ENCODE data around the gene SUPT20HL2. TPM values are rescaled to one million over a fixed set of nuclear protein-coding genes. Genes with fewer than 3 reads are reported as not detected.
"Not testable (repeated sequence)": the region's sequence is repeated elsewhere in the genome, so short reads cannot be mapped to it uniquely, and the experiment has no call there.

SUPT20HL2 gene
- not detected for total RNA-seq
- long read RNA-seq: 0 reads

DNA sequence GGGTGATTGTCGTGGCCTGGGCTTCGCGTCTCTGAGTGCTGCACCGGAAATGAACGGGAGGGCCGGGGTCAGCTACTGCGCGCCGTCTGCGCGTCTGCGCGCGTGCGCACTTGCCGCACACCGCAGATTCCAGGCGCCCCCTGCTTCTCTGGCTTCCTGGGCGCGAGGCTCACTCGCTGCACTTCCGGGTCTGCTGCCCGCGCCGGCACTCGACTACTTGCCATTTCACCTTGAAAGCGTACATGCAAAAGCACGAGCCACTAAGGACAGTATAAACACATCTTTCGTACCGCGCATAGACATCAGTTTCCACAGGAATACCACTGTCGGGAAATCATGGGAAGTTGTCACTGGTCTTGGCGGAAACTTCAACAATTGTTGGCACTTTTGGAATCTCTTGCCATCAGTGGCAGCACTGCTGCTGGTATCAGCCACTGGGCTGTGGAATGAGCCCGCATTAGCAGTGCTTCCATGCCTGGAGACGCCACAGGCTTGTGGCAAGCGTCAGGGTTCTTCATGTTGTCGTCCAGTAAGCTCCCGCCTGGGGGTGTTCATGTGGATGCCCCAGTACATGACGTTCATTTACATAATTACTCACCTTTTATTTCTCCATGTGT, at the start of gene SUPT20HL2:
TSS of gene SUPT20HL2 (minus strand) at position 51 of the 617 bp plus-strand sequence. CDS start 754 bp downstream, outside the sequence.
- Histone ChIP-seq H3K27ac (replicated peaks) (no peak within 1 kb of the TSS), H3K27me3 (ENCODE audit: low read depth) (no peaks in the 10 kb centered on the region), H3K9me3 (replicated peaks) (no peaks in the 10 kb centered on the region), H3K4me3 (no peak within 1 kb of the TSS), H3K36me3 (no peaks in the 10 kb centered on the region), H3K4me1 (peaks cover 7% of the 10 kb centered on the region)
- intact Hi-C loops (cut with micrococcal nuclease): no loop called here
- DNase-seq: no peak
- TF ChIP-seq, protein P1, sequence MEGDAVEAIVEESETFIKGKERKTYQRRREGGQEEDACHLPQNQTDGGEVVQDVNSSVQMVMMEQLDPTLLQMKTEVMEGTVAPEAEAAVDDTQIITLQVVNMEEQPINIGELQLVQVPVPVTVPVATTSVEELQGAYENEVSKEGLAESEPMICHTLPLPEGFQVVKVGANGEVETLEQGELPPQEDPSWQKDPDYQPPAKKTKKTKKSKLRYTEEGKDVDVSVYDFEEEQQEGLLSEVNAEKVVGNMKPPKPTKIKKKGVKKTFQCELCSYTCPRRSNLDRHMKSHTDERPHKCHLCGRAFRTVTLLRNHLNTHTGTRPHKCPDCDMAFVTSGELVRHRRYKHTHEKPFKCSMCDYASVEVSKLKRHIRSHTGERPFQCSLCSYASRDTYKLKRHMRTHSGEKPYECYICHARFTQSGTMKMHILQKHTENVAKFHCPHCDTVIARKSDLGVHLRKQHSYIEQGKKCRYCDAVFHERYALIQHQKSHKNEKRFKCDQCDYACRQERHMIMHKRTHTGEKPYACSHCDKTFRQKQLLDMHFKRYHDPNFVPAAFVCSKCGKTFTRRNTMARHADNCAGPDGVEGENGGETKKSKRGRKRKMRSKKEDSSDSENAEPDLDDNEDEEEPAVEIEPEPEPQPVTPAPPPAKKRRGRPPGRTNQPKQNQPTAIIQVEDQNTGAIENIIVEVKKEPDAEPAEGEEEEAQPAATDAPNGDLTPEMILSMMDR (IDR thresholded peaks at IDR 0.05; ENCODE audit: borderline replicate concordance): no peak

GRCh38 chrX:24362089-24362745, 48.3 kb upstream of the SUPT20HL2 start:
- H3K27ac ChIP-seq (replicated peaks); intact Hi-C loops (cut with micrococcal nuclease); H3K4me1 ChIP-seq; H3K27me3 ChIP-seq (ENCODE audit: low read depth); H3K36me3 ChIP-seq; DNase-seq; H3K4me3 ChIP-seq; H3K9me3 ChIP-seq (replicated peaks): not testable (repeated sequence)

- intact Hi-C loops (cut with micrococcal nuclease): no loop called here
- no peak for DNase-seq
- Histone ChIP-seq H3K36me3 (no peaks in the 10 kb centered on the region), H3K4me1 (no peaks in the 10 kb centered on the region), H3K27me3 (ENCODE audit: low read depth) (no peaks in the 10 kb centered on the region), H3K4me3 (no peak within 1 kb of the TSS), H3K9me3 (replicated peaks) (no peaks in the 10 kb centered on the region), H3K27ac (replicated peaks) (no peak within 1 kb of the TSS)
- TF ChIP-seq, protein P1 (IDR thresholded peaks at IDR 0.05; ENCODE audit: borderline replicate concordance): no peak
Observed at GRCh38 chrX:24360272-24360671, 46.4 kb upstream of the SUPT20HL2 start, which contains the start of gene SUPT20HL1. Gene SUPT20HL1 (plus strand): TSS chrX:24360639. CDS start chrX:24362761, 2,122 bp downstream.

- TF ChIP-seq, protein P1 (IDR thresholded peaks at IDR 0.05; ENCODE audit: borderline replicate concordance): no peak
- Histone ChIP-seq H3K4me3 (no peak overlapping the region), H3K4me1 (no peaks in the 10 kb centered on the region), H3K9me3 (replicated peaks) (no peaks in the 10 kb centered on the region), H3K27me3 (ENCODE audit: low read depth) (no peaks in the 10 kb centered on the region), H3K27ac (replicated peaks) (no peak overlapping the region), H3K36me3 (no peaks in the 10 kb centered on the region)
- intact Hi-C loops (cut with micrococcal nuclease): no loop called here
- no peak for DNase-seq
Observed at GRCh38 chrX:24357106-24357505, 43.2 kb upstream of the SUPT20HL2 start.

GRCh38 chrX:24355095-24355494, 41.2 kb upstream of the SUPT20HL2 start:
- Histone ChIP-seq H3K4me1 (no peaks in the 10 kb centered on the region), H3K9me3 (replicated peaks) (no peaks in the 10 kb centered on the region), H3K27me3 (ENCODE audit: low read depth) (no peaks in the 10 kb centered on the region), H3K27ac (replicated peaks) (no peak overlapping the region), H3K4me3 (no peak overlapping the region), H3K36me3 (no peaks in the 10 kb centered on the region)
- DNase-seq: no peak
- intact Hi-C loops (cut with micrococcal nuclease): no loop called here
- TF ChIP-seq, protein P1 (IDR thresholded peaks at IDR 0.05; ENCODE audit: borderline replicate concordance): no peak

- Histone ChIP-seq H3K4me1 (no peaks in the 10 kb centered on the region), H3K27ac (replicated peaks) (no peak overlapping the region), H3K27me3 (ENCODE audit: low read depth) (no peaks in the 10 kb centered on the region), H3K36me3 (no peaks in the 10 kb centered on the region), H3K9me3 (replicated peaks) (no peaks in the 10 kb centered on the region), H3K4me3 (no peak overlapping the region)
- DNase-seq: no peak
- intact Hi-C loops (cut with micrococcal nuclease): no loop called here
- TF ChIP-seq, protein P1 (IDR thresholded peaks at IDR 0.05; ENCODE audit: borderline replicate concordance): no peak
Observed at GRCh38 chrX:24350217-24350616, 36.3 kb upstream of the SUPT20HL2 start.
